ENCODE results near the gene SLC25A41. TPM values are rescaled to one million over a fixed set of nuclear protein-coding genes. Genes with fewer than 3 reads are reported as not detected.

Gene SLC25A41
- under 1 TPM; 0.18 to 0.57 TPM for total RNA-seq

- no peaks in the 10 kb centered on the region for H3K9me3 ChIP-seq
- H3K27ac ChIP-seq, result no peak within 1 kb of the TSS
- H3K27me3 ChIP-seq (replicated peaks; ENCODE audit: insufficient read depth), result no peaks in the 10 kb centered on the region
- no peaks in the 10 kb centered on the region for H3K4me1 ChIP-seq (replicated peaks)
- no peak for DNase-seq (ENCODE audit: low spot score)
- 91% methylated on average over 10 of the region's 10 CpGs for WGBS
- no peak within 1 kb of the TSS for H3K4me3 ChIP-seq
- no peak for TF ChIP-seq CTCF (IDR thresholded peaks at IDR 0.05)
- TF ChIP-seq POLR2A (IDR thresholded peaks at IDR 0.05), result no peak
- TF ChIP-seq POLR2AphosphoS5 (IDR thresholded peaks at IDR 0.05), result no peak
- intact Hi-C loops (cut with DNase I), result no loop called here
- H3K36me3 ChIP-seq, result no peaks in the 10 kb centered on the region
These were observed at the start of gene SLC25A41 for GRCh38 chr19:6433663-6434062. TSS of gene SLC25A41 (minus strand) at chr19:6433763. CDS start at chr19:6433693, 70 bp downstream.

DNA sequence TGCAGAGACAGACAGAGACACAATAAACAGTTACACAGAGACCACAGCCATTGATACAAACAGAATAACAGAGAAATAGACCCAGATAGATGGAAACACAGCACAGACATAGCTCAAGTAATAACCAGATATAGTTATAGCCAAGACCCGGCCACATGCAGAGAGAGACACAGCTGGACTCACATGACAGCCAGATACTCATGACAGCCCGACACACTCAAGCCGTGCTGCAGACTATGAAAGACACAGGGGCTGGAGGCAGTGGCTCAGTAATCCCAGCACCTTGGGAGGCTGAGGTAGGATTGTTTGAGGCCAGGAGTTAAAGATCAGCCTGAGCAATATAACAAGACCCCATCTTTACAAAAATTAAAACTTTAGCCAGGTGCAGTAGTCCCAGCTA lies 49.7 kb upstream of the SLC25A41 start:
- intact Hi-C loops (cut with DNase I), result no loop called here
- no peak for DNase-seq (ENCODE audit: low spot score)
- no peak overlapping the region for H3K27ac ChIP-seq
- 33% methylated on average over 3 of the region's 3 CpGs for WGBS
- TF ChIP-seq POLR2A (IDR thresholded peaks at IDR 0.05), result no peak
- no peak for TF ChIP-seq POLR2AphosphoS5 (IDR thresholded peaks at IDR 0.05)
- no peak for TF ChIP-seq CTCF (IDR thresholded peaks at IDR 0.05)
- H3K36me3 ChIP-seq, result no peaks in the 10 kb centered on the region
- no peaks in the 10 kb centered on the region for H3K4me1 ChIP-seq (replicated peaks)
- no peaks in the 10 kb centered on the region for H3K9me3 ChIP-seq
- H3K4me3 ChIP-seq, result no peak overlapping the region
- no peaks in the 10 kb centered on the region for H3K27me3 ChIP-seq (replicated peaks; ENCODE audit: insufficient read depth)

DNA sequence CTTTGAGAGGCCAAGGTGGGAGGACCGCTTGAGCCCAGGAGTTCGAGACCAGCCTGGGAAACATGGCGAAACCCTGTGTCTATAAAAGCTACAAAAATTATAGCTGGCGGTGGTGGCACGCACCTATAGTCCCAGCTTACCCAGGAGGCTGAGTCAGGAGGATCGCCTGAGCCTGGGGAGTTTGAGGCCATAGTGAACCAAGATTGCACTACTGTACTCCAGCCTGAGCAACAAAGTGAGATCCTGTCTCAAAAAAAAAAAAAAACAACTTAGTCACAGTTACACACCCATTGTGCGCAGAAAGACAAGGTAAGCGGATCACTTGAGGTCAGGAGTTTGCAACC lies 48.8 kb upstream of the SLC25A41 start:
- H3K36me3 ChIP-seq, result no peaks in the 10 kb centered on the region
- no peak for DNase-seq (ENCODE audit: low spot score)
- no peak overlapping the region for H3K27ac ChIP-seq
- TF ChIP-seq POLR2A (IDR thresholded peaks at IDR 0.05) (no peak), CTCF (IDR thresholded peaks at IDR 0.05) (no peak), POLR2AphosphoS5 (IDR thresholded peaks at IDR 0.05) (no peak)
- H3K27me3 ChIP-seq (replicated peaks; ENCODE audit: insufficient read depth), result no peaks in the 10 kb centered on the region
- H3K9me3 ChIP-seq, result no peaks in the 10 kb centered on the region
- intact Hi-C loops (cut with DNase I), result no loop called here
- no peak overlapping the region for H3K4me3 ChIP-seq
- 93% methylated on average over 8 of the region's 8 CpGs for WGBS
- H3K4me1 ChIP-seq (replicated peaks), result no peaks in the 10 kb centered on the region

GRCh38 chr19:6481541-6482342 lies 48.2 kb upstream of the SLC25A41 start, which contains the start of gene DENND1C:
TSS of gene DENND1C (minus strand) at chr19:6481787. CDS start at chr19:6481695, 92 bp downstream.
- Histone ChIP-seq H3K4me3 (no peak within 1 kb of the TSS), H3K9me3 (no peaks in the 10 kb centered on the region), H3K4me1 (replicated peaks) (no peaks in the 10 kb centered on the region), H3K27me3 (replicated peaks; ENCODE audit: insufficient read depth) (peaks cover 4% of the 10 kb centered on the region), H3K36me3 (no peaks in the 10 kb centered on the region), H3K27ac (no peak within 1 kb of the TSS)
- no peak for DNase-seq (ENCODE audit: low spot score)
- intact Hi-C loops (cut with DNase I), result no loop called here
- 45% methylated on average over 24 of the region's 24 CpGs for WGBS
- TF ChIP-seq CTCF (IDR thresholded peaks at IDR 0.05) (no peak), POLR2A (IDR thresholded peaks at IDR 0.05) (no peak), POLR2AphosphoS5 (IDR thresholded peaks at IDR 0.05) (no peak)

DNA sequence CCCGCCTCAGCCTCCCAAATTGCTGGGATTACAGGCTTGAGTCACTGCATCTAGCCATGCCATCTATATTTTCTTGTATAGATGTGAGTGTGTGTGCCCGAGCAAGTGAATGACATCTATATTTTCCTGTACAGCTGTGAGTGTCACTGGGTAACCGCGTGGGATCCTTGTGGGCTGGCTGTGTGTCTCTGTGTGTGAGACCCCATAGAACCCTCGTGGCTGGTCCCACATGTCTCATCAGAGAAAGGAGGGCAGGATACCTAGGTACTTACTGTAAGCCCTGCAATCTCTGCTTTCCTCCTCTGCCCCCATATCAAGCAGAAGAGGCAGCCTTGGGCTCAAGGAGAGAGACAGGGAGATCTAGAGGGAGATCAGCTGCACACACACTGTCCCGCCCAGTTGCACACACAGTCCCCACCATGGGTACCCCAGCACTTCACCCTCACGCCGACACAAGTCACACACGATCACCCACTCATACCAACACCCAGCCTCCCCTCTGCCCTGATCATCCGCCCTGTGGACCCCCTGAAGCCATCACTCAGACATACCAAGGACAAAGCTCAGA lies 47.4 kb upstream of the SLC25A41 start:
- no peak for DNase-seq (ENCODE audit: low spot score)
- peaks cover 8% of the 10 kb centered on the region for H3K27me3 ChIP-seq (replicated peaks; ENCODE audit: insufficient read depth)
- H3K27ac ChIP-seq, result no peak overlapping the region
- 86% methylated on average over 10 of the region's 10 CpGs for WGBS
- TF ChIP-seq POLR2AphosphoS5 (IDR thresholded peaks at IDR 0.05), result no peak
- TF ChIP-seq POLR2A (IDR thresholded peaks at IDR 0.05), result no peak
- TF ChIP-seq CTCF (IDR thresholded peaks at IDR 0.05), result no peak
- intact Hi-C loops (cut with DNase I), result no loop called here
- no peaks in the 10 kb centered on the region for H3K4me1 ChIP-seq (replicated peaks)
- H3K36me3 ChIP-seq, result no peaks in the 10 kb centered on the region
- H3K9me3 ChIP-seq, result no peaks in the 10 kb centered on the region
- no peak overlapping the region for H3K4me3 ChIP-seq

All from prostate gland (tissue), 2 donors.